GM21786 (cell line): Measurements from ENCODE around the gene RBM19.
"Not testable (repeated sequence)": the region's sequence is repeated elsewhere in the genome, so short reads cannot be mapped to it uniquely, and the experiment has no call there.

Experiments used
- ATAC-seq: cut with Tn5 transposase; IDR thresholded peaks from one replicate; pipeline ENCODE4 v1.9.1; 2021; ENCODE audit not compliant: unreplicated experiment

The RBM19 gene, protein sequence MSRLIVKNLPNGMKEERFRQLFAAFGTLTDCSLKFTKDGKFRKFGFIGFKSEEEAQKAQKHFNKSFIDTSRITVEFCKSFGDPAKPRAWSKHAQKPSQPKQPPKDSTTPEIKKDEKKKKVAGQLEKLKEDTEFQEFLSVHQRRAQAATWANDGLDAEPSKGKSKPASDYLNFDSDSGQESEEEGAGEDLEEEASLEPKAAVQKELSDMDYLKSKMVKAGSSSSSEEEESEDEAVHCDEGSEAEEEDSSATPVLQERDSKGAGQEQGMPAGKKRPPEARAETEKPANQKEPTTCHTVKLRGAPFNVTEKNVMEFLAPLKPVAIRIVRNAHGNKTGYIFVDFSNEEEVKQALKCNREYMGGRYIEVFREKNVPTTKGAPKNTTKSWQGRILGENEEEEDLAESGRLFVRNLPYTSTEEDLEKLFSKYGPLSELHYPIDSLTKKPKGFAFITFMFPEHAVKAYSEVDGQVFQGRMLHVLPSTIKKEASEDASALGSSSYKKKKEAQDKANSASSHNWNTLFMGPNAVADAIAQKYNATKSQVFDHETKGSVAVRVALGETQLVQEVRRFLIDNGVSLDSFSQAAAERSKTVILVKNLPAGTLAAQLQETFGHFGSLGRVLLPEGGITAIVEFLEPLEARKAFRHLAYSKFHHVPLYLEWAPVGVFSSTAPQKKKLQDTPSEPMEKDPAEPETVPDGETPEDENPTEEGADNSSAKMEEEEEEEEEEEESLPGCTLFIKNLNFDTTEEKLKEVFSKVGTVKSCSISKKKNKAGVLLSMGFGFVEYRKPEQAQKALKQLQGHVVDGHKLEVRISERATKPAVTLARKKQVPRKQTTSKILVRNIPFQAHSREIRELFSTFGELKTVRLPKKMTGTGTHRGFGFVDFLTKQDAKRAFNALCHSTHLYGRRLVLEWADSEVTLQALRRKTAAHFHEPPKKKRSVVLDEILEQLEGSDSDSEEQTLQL

DNA sequence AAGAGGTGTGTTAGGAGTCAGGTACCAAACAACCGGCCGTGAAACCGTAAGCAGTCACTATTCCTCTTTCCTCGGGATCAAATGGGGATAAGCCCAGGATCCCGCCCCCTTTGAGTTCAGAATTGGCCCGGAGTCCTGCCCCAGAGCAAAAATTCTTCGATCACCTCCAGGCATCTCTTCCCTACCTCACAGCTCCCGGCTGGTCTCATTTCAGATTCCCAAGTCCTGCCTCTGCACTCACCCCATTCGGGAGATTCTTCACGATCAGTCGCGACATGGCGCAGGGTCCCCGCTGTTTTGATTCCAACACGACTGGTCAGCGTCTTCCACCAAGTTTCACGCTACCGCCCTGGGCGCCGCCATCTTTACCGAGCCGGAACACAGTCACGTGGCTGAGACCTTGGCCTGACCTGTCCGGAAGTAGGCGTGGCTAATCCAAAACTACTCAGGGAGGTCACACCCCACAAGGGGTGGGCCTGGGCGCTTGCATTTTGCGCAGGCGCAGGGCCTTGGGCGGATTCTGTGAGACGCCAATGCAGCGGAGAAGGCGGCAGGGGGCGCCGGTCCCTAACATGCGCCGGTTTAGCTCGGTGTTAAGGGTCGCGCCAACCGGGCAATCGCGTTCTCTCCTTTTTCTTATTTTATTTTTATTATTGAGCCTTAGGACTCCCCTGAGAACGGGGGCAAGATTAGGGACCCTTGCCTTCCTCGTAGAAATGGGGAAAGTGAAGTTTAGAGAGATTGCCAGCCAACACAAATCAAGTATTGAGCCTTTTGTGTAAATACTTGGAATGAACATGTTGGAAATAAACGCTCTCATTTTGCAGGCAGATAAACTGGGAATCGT lies at the start of gene RBM19:
Gene RBM19 (minus strand): TSS at position 375 of the 847 bp plus-strand sequence. CDS start 98 bp downstream, at position 277.
- ATAC-seq, result peak; percentile 96

DNA sequence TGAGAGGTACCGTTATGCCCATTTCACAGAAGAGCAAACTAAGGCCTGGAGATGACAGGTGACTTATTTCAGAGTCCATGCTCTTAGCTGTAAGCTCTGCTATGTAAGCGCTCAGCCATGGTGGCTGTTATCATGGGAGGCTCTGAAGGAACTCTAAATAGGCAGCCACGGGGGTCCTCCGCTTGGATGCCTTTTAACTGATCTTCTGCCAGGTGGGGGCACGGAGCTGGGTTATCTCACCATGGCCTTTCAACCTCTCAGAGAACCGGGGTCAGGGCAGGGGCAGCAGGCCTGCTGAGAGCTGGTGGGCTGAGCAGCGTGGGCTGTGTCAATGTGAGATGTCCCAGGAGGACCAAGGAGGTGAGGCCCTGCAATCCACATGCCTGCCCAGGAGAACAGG lies 49.7 kb upstream of the RBM19 start:
- ATAC-seq, result no peak

DNA sequence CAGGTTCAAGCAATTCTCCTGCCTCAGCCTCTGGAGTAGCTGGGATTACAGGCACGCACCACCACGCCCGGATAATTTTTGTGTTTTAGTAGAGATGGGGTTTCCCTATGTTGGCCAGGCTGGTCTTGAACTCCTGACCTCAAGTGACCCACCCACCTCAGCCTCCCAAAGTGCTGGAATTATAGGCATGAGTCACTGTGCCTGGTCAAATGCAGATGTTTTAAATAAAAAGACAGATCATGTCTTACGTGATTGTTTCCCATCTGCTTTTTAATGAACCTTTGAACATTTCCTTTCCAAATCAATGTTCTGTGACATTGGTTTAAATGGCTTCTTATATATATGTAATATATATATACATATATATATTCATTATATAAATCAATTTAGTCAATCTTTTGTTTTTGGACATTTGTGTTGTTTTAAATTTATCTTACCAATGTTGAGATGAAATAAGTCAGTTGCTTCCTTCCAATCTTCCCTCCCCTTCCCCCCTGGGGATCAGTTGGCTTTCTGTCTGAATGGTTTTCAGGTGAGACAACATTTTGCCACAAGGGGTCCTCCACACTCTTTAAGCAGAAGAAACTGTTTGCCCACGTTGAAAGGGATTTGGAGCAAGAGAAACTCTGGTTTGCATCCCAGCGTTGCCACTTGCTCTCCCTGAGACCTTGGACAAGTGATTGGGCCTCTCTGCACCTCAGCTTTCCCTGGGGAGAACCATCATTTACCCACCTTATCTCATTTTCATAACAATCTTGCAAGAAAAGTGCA lies 47.6 kb upstream of the RBM19 start:
- no peak for ATAC-seq

DNA sequence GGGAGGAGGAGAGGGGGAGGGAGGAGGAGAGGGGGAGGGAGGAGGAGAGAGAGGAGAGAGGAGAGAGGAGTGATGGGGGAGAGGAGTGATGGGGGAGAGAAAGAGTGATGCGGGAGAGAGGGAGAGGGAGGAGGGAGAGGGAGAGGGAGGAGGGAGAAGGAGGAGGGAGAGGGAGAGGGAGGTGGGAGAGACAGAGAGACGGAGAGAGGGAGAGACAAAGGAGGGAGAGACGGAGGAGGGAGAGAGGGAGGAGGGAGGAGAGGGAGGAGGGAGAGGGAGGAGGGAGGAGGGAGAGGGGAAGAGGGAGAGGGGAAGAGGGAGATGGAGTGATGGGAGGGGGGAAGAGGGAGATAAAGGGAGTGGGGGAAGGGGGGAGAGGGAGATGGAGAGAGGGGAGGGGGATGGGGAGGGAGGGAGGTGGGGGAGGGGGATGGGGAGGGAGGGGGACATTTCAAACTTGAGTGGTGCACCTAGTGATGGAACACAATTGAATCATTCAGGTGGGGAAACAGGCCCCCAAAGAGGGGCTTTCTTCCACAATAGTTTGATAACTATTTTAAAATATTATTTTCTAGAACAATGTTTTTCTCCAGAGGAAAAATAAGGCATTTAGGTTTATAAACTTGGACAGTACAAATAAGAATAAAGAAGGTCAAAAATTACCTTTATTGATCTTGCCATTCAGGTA lies 46.8 kb upstream of the RBM19 start:
- no peak for ATAC-seq

DNA sequence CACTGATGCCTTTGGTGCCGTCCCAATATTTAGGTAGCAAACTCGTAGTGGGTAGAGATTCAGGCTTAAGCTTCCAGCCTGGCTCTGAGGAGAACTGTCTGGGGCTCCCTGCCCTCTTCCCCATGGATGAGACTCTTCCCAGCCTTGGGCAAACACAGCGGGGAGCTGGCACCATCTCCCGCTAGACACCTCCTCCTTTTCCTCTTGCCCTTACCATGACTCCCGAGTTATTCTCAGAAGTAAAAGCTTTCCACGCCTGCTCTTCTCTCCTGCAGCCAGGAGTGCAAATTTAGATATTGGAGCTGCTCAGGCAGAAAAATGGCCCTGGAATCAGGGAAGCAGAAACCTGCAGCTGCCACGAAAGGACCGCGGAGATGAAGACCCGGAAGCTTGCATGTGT lies 45.6 kb upstream of the RBM19 start:
- ATAC-seq, result no peak

DNA sequence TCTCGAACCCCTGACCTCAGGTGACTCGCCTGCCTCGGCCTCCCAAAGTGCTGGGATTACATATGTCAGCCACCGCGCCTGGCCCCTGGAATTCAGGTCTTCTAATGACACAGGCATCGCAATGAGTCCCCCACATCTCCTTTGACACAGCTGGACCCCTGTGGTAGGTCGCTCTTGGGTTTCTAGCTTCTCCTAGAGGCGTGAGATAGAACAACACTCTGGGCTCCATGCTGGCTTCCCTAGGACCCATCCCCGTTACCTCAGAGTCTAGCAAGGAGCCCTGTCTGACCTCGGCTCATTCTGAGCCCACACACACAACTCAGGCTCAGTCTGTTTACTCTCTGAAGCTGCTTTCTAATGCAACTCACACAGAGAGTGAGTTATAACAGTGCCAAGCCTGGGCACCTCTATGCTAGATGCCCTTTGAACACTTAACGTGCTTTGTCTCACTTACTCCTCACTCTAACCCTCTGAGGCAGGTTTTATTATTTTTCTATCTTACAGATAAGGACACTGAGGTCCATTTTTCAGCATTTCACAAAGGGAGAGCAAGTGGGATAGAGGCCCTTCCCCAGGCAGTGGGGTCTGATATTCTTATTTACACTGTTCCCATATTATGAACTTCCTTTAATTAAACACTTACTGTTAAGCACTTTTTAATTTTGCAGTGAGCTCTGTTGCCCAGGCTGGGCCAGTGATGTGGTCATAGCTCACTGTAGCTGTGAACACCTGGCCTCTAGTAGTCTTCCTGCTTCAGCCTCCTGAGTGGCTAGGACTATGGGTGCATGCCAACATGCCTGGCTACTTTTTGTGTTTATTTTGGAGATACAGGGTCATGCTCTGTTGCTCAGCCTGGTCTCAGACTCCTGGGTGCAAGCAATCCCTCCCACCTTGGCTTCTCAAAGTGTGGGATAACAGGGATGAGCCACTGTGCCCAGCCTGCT lies 40.6 kb upstream of the RBM19 start:
- ATAC-seq, result no peak

DNA sequence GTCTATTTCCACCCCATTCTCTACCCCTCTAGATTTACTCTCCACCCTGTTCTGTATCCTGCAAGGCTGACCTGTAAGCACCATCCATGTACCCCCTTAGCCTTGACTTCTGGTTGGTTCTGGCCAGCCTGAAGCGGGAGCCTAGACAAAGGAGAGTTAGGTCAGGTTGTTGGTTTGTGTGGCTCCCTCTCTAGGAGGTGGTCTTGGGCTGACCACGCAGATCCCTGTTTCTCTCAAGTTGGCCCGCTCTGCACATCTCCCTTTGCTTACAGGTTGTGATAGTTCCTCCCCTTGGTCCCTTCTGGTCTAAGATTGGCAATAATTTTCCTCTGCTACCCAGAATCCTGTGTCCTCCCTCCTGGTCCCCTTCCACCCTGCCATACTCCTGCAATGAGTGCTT lies 38.3 kb upstream of the RBM19 start:
- no peak for ATAC-seq

DNA sequence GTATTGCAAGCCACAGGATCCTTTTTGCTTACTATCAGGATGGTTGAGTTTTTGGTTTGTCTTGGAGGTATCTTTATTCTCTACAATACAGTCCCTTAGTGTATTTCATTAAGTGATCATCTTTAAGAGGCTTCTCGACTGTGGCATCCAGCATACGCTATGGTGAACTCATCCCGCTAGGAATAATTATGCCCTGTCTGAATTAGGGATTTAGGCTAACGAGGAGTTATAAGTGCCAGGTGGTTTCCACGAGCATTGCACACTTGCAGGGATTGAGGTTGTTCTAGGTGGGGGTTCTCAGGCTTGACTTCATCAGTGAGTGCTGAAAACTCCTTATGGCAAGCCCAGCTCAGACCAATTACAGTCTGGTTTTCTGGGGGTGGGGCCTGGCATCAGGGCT lies 37.2 kb upstream of the RBM19 start:
- ATAC-seq, result no peak

DNA sequence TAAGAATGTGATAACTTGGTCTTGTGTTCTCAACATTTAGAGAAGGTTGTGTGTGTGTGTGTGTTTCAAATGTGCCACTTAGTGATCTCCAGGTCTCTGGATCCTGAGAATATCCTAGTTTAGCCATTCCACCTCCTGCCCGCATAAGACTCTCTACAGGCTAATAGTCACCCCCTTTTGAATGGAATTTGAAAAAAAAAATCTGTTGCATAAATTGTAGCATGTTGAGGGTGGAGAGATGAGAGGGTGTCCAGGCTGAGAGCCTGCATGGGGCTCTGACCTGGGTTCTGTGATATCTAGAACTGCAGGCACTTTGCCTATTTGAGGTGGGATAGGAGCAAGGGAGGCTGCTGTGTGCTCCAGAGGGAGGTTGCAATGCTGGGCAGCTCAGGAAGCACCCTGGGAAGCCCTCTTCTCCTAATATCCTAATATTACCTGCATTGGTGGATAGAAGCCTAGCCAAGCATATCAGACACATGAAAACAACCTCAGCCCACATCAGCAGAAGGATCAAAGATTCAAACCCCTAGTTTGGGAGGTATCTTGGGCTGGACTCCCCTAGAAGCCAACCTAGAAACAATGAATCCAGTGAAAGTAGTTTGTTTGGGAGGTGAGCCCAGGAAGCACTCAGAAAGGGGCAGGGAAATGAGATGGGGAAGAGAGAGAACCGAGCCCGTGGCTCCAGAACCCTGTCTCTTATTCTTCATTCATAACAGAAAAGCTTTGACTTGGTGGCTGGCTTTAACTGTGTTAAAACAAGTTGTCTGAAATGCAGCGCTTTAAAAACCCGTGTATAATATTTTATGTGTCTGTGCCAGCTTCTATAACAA lies 35.6 kb upstream of the RBM19 start:
- ATAC-seq, result no peak

DNA sequence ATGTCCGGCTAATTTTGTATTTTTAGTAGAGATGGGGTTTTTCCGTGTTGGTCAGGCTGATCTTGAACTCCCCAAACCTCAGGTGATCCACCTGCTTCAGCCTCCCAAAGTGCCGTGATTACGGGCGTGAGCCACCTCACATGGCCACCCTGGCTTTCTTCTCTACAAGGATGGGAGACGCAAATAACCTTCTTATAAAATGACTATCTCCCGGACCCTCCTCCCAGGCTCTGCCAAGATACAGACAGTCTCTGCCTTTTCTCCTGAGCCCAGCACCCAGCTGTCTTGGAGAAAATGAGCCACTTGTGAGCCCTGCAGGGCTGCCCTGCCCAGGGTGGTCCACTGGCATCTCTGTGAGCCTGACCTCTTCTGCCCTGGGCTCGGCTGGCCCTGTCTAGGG lies 34.7 kb upstream of the RBM19 start:
- ATAC-seq, result no peak

DNA sequence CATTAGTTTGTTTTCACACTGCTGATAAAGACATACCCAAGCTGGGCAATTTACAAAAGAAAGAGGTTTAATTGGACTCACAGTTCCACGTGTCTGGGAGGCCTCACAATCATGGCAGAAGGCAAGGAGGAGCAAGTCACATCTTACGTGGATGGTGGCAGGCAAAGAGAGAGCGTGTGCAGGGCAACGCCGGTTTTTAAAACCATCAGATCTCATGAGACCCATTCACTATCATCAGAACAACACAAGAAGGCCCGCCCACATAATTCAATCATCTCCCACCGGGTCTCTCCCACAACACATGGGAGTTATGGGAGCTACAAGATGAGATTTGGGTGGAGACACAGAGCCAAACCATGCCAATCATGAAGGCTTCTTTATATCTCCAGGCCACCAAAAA lies 34.1 kb upstream of the RBM19 start:
- not testable (repeated sequence) for ATAC-seq

DNA sequence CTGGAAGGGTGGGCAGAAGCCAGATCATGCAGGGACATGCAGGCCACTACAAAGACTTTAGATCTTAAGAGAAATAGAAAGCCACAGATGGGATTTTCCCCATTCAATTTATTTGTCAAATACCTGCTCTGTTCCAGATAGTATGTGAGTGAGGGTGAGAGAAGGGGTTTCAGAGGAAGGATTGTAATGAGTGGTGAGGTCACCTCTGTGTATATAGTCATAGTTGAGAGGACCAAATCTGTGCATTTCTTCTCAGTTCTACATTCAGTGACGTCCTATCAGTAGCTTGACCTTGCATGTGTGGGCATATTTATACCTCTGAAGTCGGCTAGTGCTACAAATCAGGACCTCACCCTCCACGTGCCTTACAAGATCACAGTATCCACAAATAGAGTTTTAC lies 31.2 kb upstream of the RBM19 start:
- no peak for ATAC-seq

DNA sequence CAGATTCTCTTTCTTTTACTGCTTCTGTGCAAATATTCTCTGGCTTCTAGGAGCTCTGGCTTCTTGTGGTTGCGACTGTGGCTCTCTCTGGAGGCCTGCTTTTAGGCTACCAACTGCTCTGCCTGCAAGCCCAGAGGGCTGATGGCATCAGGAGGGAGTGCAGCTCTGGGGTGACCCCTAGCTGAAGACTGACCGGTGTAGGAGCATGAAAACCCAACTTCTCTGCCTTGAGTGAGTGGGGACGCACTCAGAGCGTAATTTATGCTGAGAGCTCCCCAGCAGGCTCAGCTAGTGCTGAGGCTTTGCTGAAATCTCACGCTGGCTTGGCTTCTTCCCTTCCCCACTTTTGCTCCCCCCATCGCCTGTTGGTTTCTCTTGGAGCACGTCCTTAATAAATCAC lies 29.9 kb upstream of the RBM19 start:
- no peak for ATAC-seq

DNA sequence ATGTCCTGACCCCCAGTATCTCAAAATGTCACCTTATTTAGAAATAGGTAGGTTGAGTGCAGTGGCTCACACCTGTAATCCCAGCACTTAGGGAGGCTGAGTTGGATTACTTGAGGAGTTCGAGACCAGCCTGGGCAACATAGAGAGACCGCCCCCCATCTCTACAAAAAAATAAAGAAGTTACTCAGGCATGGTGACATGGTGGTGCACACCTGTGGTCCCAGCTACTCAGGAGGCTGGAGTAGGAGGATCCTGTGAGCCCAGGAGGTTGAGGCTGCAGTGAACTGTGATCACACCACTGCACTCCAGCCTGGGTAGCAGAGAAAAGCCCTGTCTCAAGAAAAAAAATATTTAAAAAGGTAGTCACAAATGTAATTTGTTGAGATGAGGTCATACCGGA lies 27.9 kb upstream of the RBM19 start:
- no peak for ATAC-seq

DNA sequence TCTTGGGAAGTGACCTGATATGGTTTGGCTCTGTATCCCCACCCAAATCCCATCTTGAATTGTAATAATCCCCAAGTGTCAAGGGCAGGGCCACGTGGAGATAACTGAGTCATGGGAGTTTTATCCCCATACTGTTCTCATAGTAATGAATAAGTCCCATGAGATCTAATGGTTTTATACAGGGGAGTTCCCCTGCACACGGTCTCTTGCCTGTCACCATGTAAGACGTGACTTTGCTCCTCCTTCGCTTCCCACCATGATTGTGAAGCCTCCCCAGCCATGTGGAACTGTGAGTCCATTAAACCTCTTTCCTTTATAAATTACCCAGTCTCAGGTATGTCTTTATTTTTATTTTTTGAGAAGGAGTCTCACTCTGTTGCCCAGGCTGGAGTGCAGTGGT lies 26.6 kb upstream of the RBM19 start:
- ATAC-seq, result not testable (repeated sequence)

DNA sequence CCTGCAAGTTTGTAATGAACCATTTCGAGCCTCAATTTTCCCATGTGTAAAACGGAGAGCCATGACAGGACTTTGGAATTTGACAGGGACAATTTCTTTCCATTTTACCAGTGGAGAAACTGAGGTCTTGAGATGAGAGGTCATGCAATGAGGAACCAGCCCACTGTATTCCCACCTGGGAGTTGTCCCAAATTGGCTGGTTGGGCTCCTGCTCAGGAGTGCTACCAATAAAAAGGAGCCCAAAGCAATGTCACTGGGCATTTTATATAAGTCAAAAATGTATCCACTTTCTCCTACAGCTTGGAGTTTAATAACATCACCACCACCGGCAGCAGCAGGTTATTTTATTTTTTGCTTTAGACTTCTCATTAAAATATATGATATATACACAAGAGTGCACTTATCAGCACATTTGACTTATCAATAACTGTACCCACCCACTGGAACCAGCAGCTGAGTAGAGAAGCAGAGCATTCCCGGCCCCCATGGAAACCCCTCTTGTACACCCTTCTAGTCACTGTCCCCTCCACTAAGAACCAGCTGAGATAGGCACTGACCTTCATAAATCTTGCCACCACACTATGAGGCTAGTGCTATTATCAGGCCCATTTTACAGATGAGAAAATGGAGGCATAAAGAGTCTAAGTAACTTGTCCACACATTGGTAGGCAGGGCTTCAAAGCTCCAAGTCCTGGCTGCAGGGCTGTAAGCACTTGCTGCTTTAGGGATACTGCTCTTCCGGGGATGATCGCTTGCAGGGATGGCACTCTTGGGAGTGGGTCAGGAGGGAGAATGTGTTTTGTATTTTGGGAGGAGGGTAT lies 25.3 kb upstream of the RBM19 start:
- no peak for ATAC-seq
